AG09319 (cell line): Measurements from ENCODE around the gene MTFR1L.

Experiments used
- DNase-seq: peaks from one replicate; pipeline ENCODE4 v3.0.0-alpha.2; 2010; ENCODE audit warnings: low read depth; ENCODE audit errors: extremely low read depth
- CTCF ChIP-seq: IDR thresholded peaks from 2 replicates; pipeline ENCODE4 v1.5.1; 2011; ENCODE audit warnings: low read depth, mild to moderate bottlenecking, inconsistent platforms, low read length, moderate library complexity

The MTFR1L gene

GRCh38 chr1:25798666-25799351 lies 20.9 kb upstream of the MTFR1L start:
- no peak for DNase-seq
- TF ChIP-seq CTCF: no peak

GRCh38 chr1:25799352-25799934 lies 20.3 kb upstream of the MTFR1L start:
- TF ChIP-seq CTCF: no peak
- DNase-seq: no peak

- no peak for DNase-seq
- TF ChIP-seq CTCF: no peak
Observed at GRCh38 chr1:25799935-25800702, 19.6 kb upstream of the MTFR1L start, which contains the start of gene SELENON. SELENON (plus strand) TSS chr1:25800193; CDS start chr1:25800231, 38 bp downstream.

- no peak for TF ChIP-seq CTCF
- no peak for DNase-seq
Observed at GRCh38 chr1:25800703-25801377, 18.9 kb upstream of the MTFR1L start.

- DNase-seq: no peak
Observed at GRCh38 chr1:25802915-25803314, 16.8 kb upstream of the MTFR1L start.

GRCh38 chr1:25803368-25803767 lies 16.4 kb upstream of the MTFR1L start:
- DNase-seq: no peak
- TF ChIP-seq CTCF: no peak

More at GRCh38 chr1:25802915-25803314, 16.8 kb upstream of the MTFR1L start:
- no peak for TF ChIP-seq CTCF
